Cardiac muscle cell (in vitro differentiated cells and primary cell): ENCODE measurements around the gene EIF4B. TPM values are rescaled to one million over a fixed set of nuclear protein-coding genes. Genes with fewer than 3 reads are reported as not detected.

Experiments
- DNase-seq, 2 donors: peaks; one replicate each; pipeline versions ENCODE4 v3.0.0 to v3.0.0-alpha.2; 2010 to 2017; ENCODE audit warnings: low read depth in 1 of 2, low spot score in 1 of 2
- H3K27ac ChIP-seq: fragments of 200-600 bp; sonication (generic); 2 replicates; pipeline ENCODE4 v1.5.1; 2016
- H3K27me3 ChIP-seq: fragments of 200-600 bp; sonication (generic); 2 replicates; pipeline ENCODE4 v1.6.0; 2016; ENCODE audit warnings: control low read depth
- H3K36me3 ChIP-seq: fragments of 200-600 bp; sonication (generic); 2 replicates; pipeline ENCODE4 v1.5.1; 2016; ENCODE audit warnings: control low read depth
- H3K4me1 ChIP-seq: fragments of 200-600 bp; sonication (generic); 2 replicates; pipeline ENCODE4 v1.8.1; 2017; ENCODE audit warnings: low read depth, mild to moderate bottlenecking, mixed run types
- H3K4me3 ChIP-seq: fragments of 200-600 bp; sonication (generic); 2 replicates; pipeline ENCODE4 v1.5.1; 2016; ENCODE audit warnings: mild to moderate bottlenecking
- H3K9me3 ChIP-seq: fragments of 200-600 bp; sonication (generic); 2 replicates; pipeline ENCODE4 v1.5.1; 2017; ENCODE audit warnings: low read depth, mild to moderate bottlenecking, control low read depth
- CTCF ChIP-seq: IDR thresholded peaks from 2 replicates; pipeline ENCODE4 v1.5.1; 2012; ENCODE audit warnings: low read depth, mild to moderate bottlenecking, low read length
- polyA plus RNA-seq: library from polyadenylated mRNA; unstranded; fragments of >200 nt; fragmentation: Nextera tagmentation; extraction: Ambion mirVana; gene quantifications from 2 replicates; pipeline ENCODE4 v1.2.1, GENCODE V29; 2016
- total RNA-seq: library from RNA; depleted of rRNA; stranded (reverse); fragments of >200 nt; gene quantifications from 2 replicates; pipeline ENCODE4 v1.2.3, GENCODE V29; 2016

The EIF4B gene
- total RNA-seq, result 374 and 722 TPM in 2 replicates
- polyA plus RNA-seq, result 50.0 and 81.5 TPM in 2 replicates

- Histone ChIP-seq H3K9me3 (no peaks in the 10 kb centered on the region), H3K36me3 (no peaks in the 10 kb centered on the region), H3K27ac (peak within 1 kb of the TSS; percentile 98), H3K27me3 (no peaks in the 10 kb centered on the region), H3K4me1 (peaks cover 19% of the 10 kb centered on the region), H3K4me3 (peak within 1 kb of the TSS; percentile 89)
- no peak for TF ChIP-seq CTCF
- peak; percentile 100 for DNase-seq
These were observed at the start of gene EIF4B for GRCh38 chr12:53005986-53006809. TSS of gene EIF4B (plus strand) at chr12:53006456. CDS start at chr12:53006484, 28 bp downstream.

DNA sequence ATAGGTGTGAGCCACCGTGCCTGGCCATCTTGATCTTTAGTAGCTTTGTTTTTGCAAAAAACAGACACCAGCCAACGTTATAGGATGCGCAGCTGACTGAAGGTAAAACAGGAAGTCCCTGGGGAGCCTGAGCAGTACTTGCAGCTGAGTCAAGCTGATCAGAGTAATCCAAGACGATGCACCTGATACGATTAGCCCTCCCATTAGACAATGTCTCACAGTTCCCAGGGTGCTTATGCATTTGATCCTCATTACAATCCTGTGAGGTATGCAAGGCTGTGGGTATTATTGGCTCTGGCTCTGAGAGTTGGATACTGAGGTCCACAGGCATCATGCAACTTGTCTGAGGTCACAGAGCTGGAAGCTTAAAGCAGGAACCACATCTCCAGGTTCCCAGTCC, 49.3 kb upstream of the EIF4B start:
- no peak overlapping the region for H3K27ac ChIP-seq
- H3K4me3 ChIP-seq, result no peak overlapping the region
- no peaks in the 10 kb centered on the region for H3K9me3 ChIP-seq
- H3K4me1 ChIP-seq, result no peaks in the 10 kb centered on the region
- no peak for TF ChIP-seq CTCF
- no peaks in the 10 kb centered on the region for H3K36me3 ChIP-seq
- DNase-seq, result no peak
- H3K27me3 ChIP-seq, result no peaks in the 10 kb centered on the region

DNA sequence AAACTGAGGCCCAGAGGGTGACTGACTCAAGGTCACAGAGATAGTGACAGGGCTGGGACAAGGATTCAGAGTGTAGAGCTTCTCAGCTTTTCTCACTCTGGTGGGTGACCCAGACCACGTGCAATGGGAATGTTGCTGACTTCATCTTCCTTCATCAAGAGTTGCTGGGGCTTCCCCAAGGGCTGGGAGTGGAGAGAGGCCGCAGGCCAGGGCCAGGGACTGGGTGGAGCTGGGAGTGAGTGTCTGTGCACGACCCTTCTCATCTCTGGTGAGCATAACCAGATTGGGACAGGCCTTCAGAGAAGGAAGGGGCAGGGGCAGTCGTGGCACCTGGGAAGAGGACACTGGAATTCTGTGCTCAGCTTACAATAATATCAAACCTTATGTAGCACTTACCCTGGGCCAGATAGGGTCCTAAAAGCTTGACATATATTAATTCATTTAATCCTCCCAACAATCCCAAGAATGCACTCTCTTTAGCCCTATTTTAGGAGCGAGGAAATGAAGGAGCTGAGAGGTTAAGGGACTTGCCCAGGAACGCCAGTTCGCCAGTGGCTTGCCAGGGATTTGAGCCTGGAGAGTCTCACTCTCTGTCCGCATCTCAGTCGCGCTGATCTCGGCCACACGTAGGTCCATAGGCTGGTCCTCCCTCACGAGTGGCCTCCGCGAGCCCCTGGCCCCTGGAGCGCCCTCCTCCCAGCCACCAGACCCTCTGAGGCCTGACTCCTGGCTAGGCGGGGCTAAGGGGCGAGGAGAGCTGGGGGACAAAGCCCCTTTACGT, 41.5 kb upstream of the EIF4B start:
- H3K27me3 ChIP-seq, result no peaks in the 10 kb centered on the region
- no peak overlapping the region for H3K27ac ChIP-seq
- no peaks in the 10 kb centered on the region for H3K9me3 ChIP-seq
- TF ChIP-seq CTCF, result no peak
- DNase-seq, result no peak
- H3K4me1 ChIP-seq, result peaks cover 6% of the 10 kb centered on the region
- H3K36me3 ChIP-seq, result no peaks in the 10 kb centered on the region
- H3K4me3 ChIP-seq, result no peak overlapping the region

DNA sequence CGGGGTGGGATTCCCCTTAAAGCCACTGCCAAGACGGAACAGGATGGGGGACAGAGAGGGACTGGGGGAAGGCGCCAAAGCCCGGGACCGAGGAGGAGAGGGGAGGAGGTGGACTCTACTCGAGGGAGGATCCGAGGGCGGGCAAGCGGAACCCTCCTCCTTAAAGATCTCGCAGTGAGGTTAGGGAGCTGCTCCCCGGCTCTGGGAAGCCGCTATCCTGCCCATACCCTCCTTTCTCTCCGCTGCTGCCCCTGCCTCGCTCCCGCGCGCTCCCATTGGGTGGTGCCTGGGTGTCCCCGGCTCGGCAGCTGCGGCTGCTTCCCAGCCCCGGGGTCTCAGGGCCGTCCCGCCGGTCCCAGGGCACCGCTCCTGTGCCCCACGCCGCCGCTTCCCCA, 40.9 kb upstream of the EIF4B start:
- TF ChIP-seq CTCF, result no peak
- no peak overlapping the region for H3K27ac ChIP-seq
- no peaks in the 10 kb centered on the region for H3K27me3 ChIP-seq
- peak in 1 of 2 donors; percentile 55 for DNase-seq
- peaks cover 10% of the 10 kb centered on the region for H3K4me1 ChIP-seq
- H3K4me3 ChIP-seq, result no peak overlapping the region
- H3K36me3 ChIP-seq, result no peaks in the 10 kb centered on the region
- no peaks in the 10 kb centered on the region for H3K9me3 ChIP-seq

- TF ChIP-seq CTCF, result no peak
- Histone ChIP-seq H3K4me3 (no peak overlapping the region), H3K9me3 (no peaks in the 10 kb centered on the region), H3K27ac (no peak overlapping the region), H3K4me1 (peaks cover 12% of the 10 kb centered on the region), H3K36me3 (no peaks in the 10 kb centered on the region), H3K27me3 (no peaks in the 10 kb centered on the region)
- DNase-seq, result no peak
These were observed 37.0 kb upstream of the EIF4B start for GRCh38 chr12:52969166-52969795.
